Skeletal muscle satellite cell (primary cell): ENCODE results near the gene CERS6.

Experiments
- H3K27me3 ChIP-seq: 2 replicates; pipeline ENCODE4 v1.7.0; 2013; ENCODE audit warnings: low read length; ENCODE audit not compliant: control insufficient read depth, insufficient read depth
- H3K36me3 ChIP-seq: 2 replicates; pipeline ENCODE4 v1.7.0; 2013; ENCODE audit warnings: mild to moderate bottlenecking, control low read depth, low read length; ENCODE audit not compliant: insufficient read depth
- H3K4me1 ChIP-seq: 2 replicates; pipeline ENCODE4 v1.7.0; 2013; ENCODE audit warnings: low read length; ENCODE audit not compliant: control insufficient read depth, insufficient read depth
- H3K4me2 ChIP-seq: 2 replicates; pipeline ENCODE4 v1.7.0; 2013; ENCODE audit warnings: mild to moderate bottlenecking, low read length
- H3K4me3 ChIP-seq: 2 replicates; pipeline ENCODE4 v1.7.0; 2013; ENCODE audit warnings: low read length
- H3K9ac ChIP-seq: 2 replicates; pipeline ENCODE4 v1.7.0; 2013; ENCODE audit warnings: mild to moderate bottlenecking, low read depth, low read length, moderate library complexity
- H3K9me3 ChIP-seq: replicated peaks from 2 replicates; pipeline ENCODE4 v1.7.0; 2013; ENCODE audit warnings: mild to moderate bottlenecking, control low read depth, low read length

Gene CERS6

GRCh38 chr2:168690381-168690885, 234.4 kb downstream of the CERS6 start:
- Histone ChIP-seq H3K4me2 (no peak overlapping the region), H3K9ac (no peak overlapping the region), H3K9me3 (no peaks in the 10 kb centered on the region)

GRCh38 chr2:168691221-168691620, 235.1 kb downstream of the CERS6 start:
- no peak overlapping the region for H3K4me2 ChIP-seq
- H3K4me3 ChIP-seq: no peak overlapping the region
- peaks cover 3% of the 10 kb centered on the region for H3K36me3 ChIP-seq
- H3K9ac ChIP-seq: no peak overlapping the region
- peaks cover 11% of the 10 kb centered on the region for H3K4me1 ChIP-seq
- H3K9me3 ChIP-seq: no peaks in the 10 kb centered on the region
- H3K27me3 ChIP-seq: no peaks in the 10 kb centered on the region

More at GRCh38 chr2:168690381-168690885, 234.4 kb downstream of the CERS6 start:
- H3K36me3 ChIP-seq: peaks cover 2% of the 10 kb centered on the region
- no peak overlapping the region for H3K4me3 ChIP-seq
- no peaks in the 10 kb centered on the region for H3K27me3 ChIP-seq
- peaks cover 18% of the 10 kb centered on the region for H3K4me1 ChIP-seq

GRCh38 chr2:168692132-168692744, 236.2 kb downstream of the CERS6 start:
- H3K9ac ChIP-seq: no peak overlapping the region
- no peak overlapping the region for H3K4me2 ChIP-seq
- no peaks in the 10 kb centered on the region for H3K27me3 ChIP-seq

GRCh38 chr2:168694173-168694572, 238.1 kb downstream of the CERS6 start:
- H3K36me3 ChIP-seq: peaks cover 3% of the 10 kb centered on the region
- H3K9ac ChIP-seq: no peak overlapping the region
- no peak overlapping the region for H3K4me2 ChIP-seq
- H3K4me1 ChIP-seq: no peaks in the 10 kb centered on the region
- H3K27me3 ChIP-seq: no peaks in the 10 kb centered on the region
- no peaks in the 10 kb centered on the region for H3K9me3 ChIP-seq
- no peak overlapping the region for H3K4me3 ChIP-seq

More at GRCh38 chr2:168692132-168692744, 236.2 kb downstream of the CERS6 start:
- Histone ChIP-seq H3K9me3 (no peaks in the 10 kb centered on the region), H3K36me3 (peaks cover 3% of the 10 kb centered on the region), H3K4me3 (no peak overlapping the region), H3K4me1 (peaks cover under 1% of the 10 kb centered on the region)

GRCh38 chr2:168694866-168695265, 238.8 kb downstream of the CERS6 start:
- Histone ChIP-seq H3K4me2 (no peak overlapping the region), H3K9ac (no peak overlapping the region), H3K9me3 (no peaks in the 10 kb centered on the region), H3K4me1 (no peaks in the 10 kb centered on the region), H3K36me3 (peaks cover 3% of the 10 kb centered on the region), H3K27me3 (no peaks in the 10 kb centered on the region), H3K4me3 (no peak overlapping the region)

- H3K4me1 ChIP-seq: peaks cover 3% of the 10 kb centered on the region
- no peak overlapping the region for H3K9ac ChIP-seq
- H3K4me2 ChIP-seq: no peak overlapping the region
- H3K27me3 ChIP-seq: no peaks in the 10 kb centered on the region
- peaks cover 3% of the 10 kb centered on the region for H3K36me3 ChIP-seq
- H3K4me3 ChIP-seq: no peak overlapping the region
- no peaks in the 10 kb centered on the region for H3K9me3 ChIP-seq
These were observed 241.6 kb downstream of the CERS6 start for GRCh38 chr2:168697668-168698121.

- H3K36me3 ChIP-seq: peaks cover 3% of the 10 kb centered on the region
- peaks cover 3% of the 10 kb centered on the region for H3K4me1 ChIP-seq
- no peak overlapping the region for H3K4me2 ChIP-seq
These were observed 242.9 kb downstream of the CERS6 start for GRCh38 chr2:168698969-168699368.

GRCh38 chr2:168699844-168700417, 243.9 kb downstream of the CERS6 start:
- Histone ChIP-seq H3K27me3 (no peaks in the 10 kb centered on the region), H3K4me3 (no peak overlapping the region), H3K9ac (no peak overlapping the region), H3K36me3 (peaks cover 3% of the 10 kb centered on the region), H3K4me2 (no peak overlapping the region), H3K4me1 (peaks cover 3% of the 10 kb centered on the region), H3K9me3 (no peaks in the 10 kb centered on the region)

More at GRCh38 chr2:168698969-168699368, 242.9 kb downstream of the CERS6 start:
- H3K4me3 ChIP-seq: no peak overlapping the region
- H3K27me3 ChIP-seq: no peaks in the 10 kb centered on the region
- H3K9me3 ChIP-seq: no peaks in the 10 kb centered on the region
- no peak overlapping the region for H3K9ac ChIP-seq

GRCh38 chr2:168700615-168701245, 244.7 kb downstream of the CERS6 start:
- Histone ChIP-seq H3K4me2 (no peak overlapping the region), H3K36me3 (no peaks in the 10 kb centered on the region), H3K4me1 (peaks cover 3% of the 10 kb centered on the region), H3K9ac (no peak overlapping the region), H3K4me3 (no peak overlapping the region), H3K9me3 (no peaks in the 10 kb centered on the region), H3K27me3 (no peaks in the 10 kb centered on the region)

- no peak overlapping the region for H3K4me2 ChIP-seq
- H3K9ac ChIP-seq: no peak overlapping the region
- H3K9me3 ChIP-seq: no peaks in the 10 kb centered on the region
- H3K27me3 ChIP-seq: no peaks in the 10 kb centered on the region
- H3K4me1 ChIP-seq: peaks cover 3% of the 10 kb centered on the region
- no peak overlapping the region for H3K4me3 ChIP-seq
- H3K36me3 ChIP-seq: no peaks in the 10 kb centered on the region
These were observed 246.5 kb downstream of the CERS6 start for GRCh38 chr2:168702579-168702978.

- no peaks in the 10 kb centered on the region for H3K36me3 ChIP-seq
- no peaks in the 10 kb centered on the region for H3K9me3 ChIP-seq
- no peak overlapping the region for H3K4me2 ChIP-seq
- no peak overlapping the region for H3K9ac ChIP-seq
- no peak overlapping the region for H3K4me3 ChIP-seq
- H3K4me1 ChIP-seq: peaks cover 3% of the 10 kb centered on the region
- no peaks in the 10 kb centered on the region for H3K27me3 ChIP-seq
These were observed 247.9 kb downstream of the CERS6 start for GRCh38 chr2:168703926-168704325.
